A673 (cell line): ENCODE results near the gene INPP5A.

Source experiments
- EZH2 ChIP-seq: fragments of 200-600 bp; sonication (generic); IDR thresholded peaks from 2 replicates; pipeline ENCODE4 v1.6.1; 2017; ENCODE audit warnings: borderline replicate concordance, low read depth, mild to moderate bottlenecking, mixed read lengths, antibody characterized with exemption, low read length; ENCODE audit not compliant: poor library complexity, severe bottlenecking
- TF ChIP-seq, protein P1 (sequence below): fragments of 300-800, 200-600 bp; sonication (generic); conservative IDR thresholded peaks from 2 replicates; pipeline ENCODE4 v1.5.1; 2017; ENCODE audit warnings: low read depth, mild to moderate bottlenecking, antibody characterized with exemption, low read length, moderate library complexity, mixed read lengths

DNA sequence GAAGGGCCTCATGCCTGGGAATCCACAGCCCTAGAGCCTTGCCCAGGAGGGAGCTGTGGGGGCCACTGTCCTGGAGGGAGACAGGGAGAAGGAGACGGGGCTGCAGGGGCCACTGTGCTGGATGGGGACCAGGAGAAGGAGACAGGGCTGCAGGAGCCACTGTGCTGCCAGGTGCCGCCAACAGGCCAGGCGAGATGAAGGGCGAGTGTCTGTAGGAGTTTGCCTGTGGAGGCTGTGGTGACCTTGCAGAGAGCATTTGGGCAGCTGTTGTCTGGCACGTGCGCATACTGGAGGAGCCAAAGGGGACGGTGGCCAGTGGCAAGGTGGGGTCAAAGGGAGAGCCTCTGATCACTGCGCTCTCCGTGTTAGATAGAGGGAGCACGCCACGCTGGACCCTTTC, 169.1 kb downstream of the INPP5A start:
- TF ChIP-seq, protein P1, sequence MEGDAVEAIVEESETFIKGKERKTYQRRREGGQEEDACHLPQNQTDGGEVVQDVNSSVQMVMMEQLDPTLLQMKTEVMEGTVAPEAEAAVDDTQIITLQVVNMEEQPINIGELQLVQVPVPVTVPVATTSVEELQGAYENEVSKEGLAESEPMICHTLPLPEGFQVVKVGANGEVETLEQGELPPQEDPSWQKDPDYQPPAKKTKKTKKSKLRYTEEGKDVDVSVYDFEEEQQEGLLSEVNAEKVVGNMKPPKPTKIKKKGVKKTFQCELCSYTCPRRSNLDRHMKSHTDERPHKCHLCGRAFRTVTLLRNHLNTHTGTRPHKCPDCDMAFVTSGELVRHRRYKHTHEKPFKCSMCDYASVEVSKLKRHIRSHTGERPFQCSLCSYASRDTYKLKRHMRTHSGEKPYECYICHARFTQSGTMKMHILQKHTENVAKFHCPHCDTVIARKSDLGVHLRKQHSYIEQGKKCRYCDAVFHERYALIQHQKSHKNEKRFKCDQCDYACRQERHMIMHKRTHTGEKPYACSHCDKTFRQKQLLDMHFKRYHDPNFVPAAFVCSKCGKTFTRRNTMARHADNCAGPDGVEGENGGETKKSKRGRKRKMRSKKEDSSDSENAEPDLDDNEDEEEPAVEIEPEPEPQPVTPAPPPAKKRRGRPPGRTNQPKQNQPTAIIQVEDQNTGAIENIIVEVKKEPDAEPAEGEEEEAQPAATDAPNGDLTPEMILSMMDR = no peak
- TF ChIP-seq EZH2 = no peak
